Kidney (tissue), 14 donors: ENCODE data around the gene DIPK1A. TPM values are rescaled to one million over a fixed set of nuclear protein-coding genes. Genes with fewer than 3 reads are reported as not detected.

ENCODE experiments used
- DNase-seq, 5 donors: peaks; one replicate each; pipeline ENCODE4 v3.0.0-alpha.2; 2013 to 2020
- FAIRE-seq: peaks from 2 replicates; lab custom pipeline; 2012; peaks lifted over from hg19 to GRCh38; lab: Jason Lieb, UNC
- H3K27ac ChIP-seq, 2 donors: one replicate each; pipeline ENCODE4 v1.7.0; 2013; ENCODE audit warnings: low read depth in 2 of 2, low read length in 2 of 2, inconsistent platforms in 1 of 2
- H3K27me3 ChIP-seq: one replicate; pipeline ENCODE4 v1.7.1; 2013; ENCODE audit warnings: low read length, inconsistent platforms; ENCODE audit not compliant: control insufficient read depth, insufficient read depth
- H3K36me3 ChIP-seq, 3 donors: one replicate each; pipeline versions ENCODE4 v1.7.0 to v1.7.1; 2013; ENCODE audit warnings: low read length in 3 of 3, control low read depth in 1 of 3, inconsistent platforms in 1 of 3; ENCODE audit not compliant: insufficient read depth in 3 of 3, control insufficient read depth in 2 of 3
- H3K4me1 ChIP-seq, 3 donors: one replicate each; pipeline versions ENCODE4 v1.7.0 to v1.7.1; 2013; ENCODE audit warnings: low read length in 3 of 3, inconsistent platforms in 1 of 3, low read depth in 1 of 3; ENCODE audit not compliant: control insufficient read depth in 2 of 3, insufficient read depth in 2 of 3
- H3K4me3 ChIP-seq, 3 donors: one replicate each; pipeline versions ENCODE4 v1.7.0 to v1.8.1; 2013; ENCODE audit warnings: low read length in 3 of 3, control low read depth in 1 of 3, inconsistent platforms in 1 of 3
- H3K9ac ChIP-seq, 3 donors: one replicate each; pipeline versions ENCODE4 v1.7.0 to v1.7.1; 2013; ENCODE audit warnings: low read length in 3 of 3, control low read depth in 1 of 3, inconsistent platforms in 1 of 3
- H3K9me3 ChIP-seq, 3 donors: one replicate each; pipeline versions ENCODE4 v1.7.0 to v1.7.1; 2013; ENCODE audit warnings: low read length in 3 of 3, control low read depth in 1 of 3, inconsistent platforms in 1 of 3; ENCODE audit not compliant: control insufficient read depth in 2 of 3, insufficient read depth in 1 of 3
- intact Hi-C: fragments of 100-400 bp; cut with DNase I; formaldehyde crosslinking; loops from one replicate; pipeline ENCODE4 v1.11.1; 2022
- polyA plus RNA-seq: library from polyadenylated mRNA; stranded (reverse); fragments of 350-450 nt; fragmentation: Illumina TruSeq; extraction: RNeasy Lipid Tissue Mini Kit (QIAGEN cat#74804); gene quantifications from one replicate; pipeline ENCODE4 v1.2.3, GENCODE V29; 2014; ENCODE audit warnings: low read depth, low replicate concordance; ENCODE audit not compliant: insufficient read depth
- total RNA-seq: library from RNA; stranded (reverse); fragmentation: NEBNext Ultra II Directional; extraction: Animal tissue kit (Norgen Biotek cat#: 25700); gene quantifications from one replicate; pipeline ENCODE4 v1.2.1, GENCODE V29; 2021
- TF ChIP-seq, protein P1 (sequence below): IDR thresholded peaks from 3 replicates; pipeline ENCODE4 v1.5.1; 2012; ENCODE audit warnings: mild to moderate bottlenecking, moderate library complexity, borderline replicate concordance; ENCODE audit not compliant: insufficient read depth; ENCODE audit errors: extremely low read depth
- donor health status: control.
- donor health status: control.
- donor health status: control.
- donor health status: control.
- donor health status: control.
- donor health status: DM: yes; HTN: yes; CAD: no.
- donor health status: Normal renal cell carcinoma (clear cell type).

Gene DIPK1A
- total and polyA plus RNA-seq, 2 donors from 2014 or later = 4.0 to 6.1 TPM

DNA sequence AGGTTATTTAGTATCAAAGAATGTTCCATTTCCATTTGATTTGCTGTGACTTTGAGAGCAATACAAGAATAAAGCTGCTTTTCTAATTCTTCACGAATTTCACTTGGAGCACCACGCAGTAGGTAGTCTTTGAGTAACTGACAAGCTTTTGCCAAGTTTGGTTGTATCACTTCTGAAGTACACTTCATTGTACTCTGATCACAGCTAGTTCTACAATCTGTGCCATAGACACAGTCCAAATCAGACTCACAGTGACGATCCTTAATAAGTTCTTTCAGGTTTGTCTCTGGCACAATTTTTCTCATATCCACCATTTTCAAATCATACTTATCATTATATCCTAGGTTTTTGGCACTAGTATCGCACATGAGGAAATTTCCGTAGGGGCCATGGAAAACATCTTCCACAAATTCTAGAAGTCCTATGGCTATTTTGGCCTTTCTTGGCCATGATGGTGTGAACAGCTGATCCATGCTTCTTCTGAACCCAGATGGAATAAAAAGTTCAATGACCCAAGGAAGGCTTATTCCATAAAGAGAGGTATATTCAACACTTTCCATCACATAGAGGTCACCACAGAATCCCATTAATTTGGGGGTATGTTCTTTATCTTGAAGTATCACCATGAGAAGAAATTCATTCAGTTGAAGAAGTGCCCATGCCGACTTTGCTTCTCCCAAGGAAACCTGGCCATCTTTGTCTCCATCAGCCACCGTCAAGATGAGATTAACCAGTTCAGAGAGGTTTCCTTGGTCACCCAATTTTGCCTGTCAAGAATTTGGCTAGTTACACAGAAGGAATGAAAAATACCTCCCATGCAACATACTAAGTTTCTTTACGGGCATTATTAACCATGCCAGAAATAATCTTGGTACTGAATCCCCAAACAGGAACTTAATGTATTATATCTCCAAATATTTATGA, 117.6 kb downstream of the DIPK1A start:
- TF ChIP-seq, protein P1, sequence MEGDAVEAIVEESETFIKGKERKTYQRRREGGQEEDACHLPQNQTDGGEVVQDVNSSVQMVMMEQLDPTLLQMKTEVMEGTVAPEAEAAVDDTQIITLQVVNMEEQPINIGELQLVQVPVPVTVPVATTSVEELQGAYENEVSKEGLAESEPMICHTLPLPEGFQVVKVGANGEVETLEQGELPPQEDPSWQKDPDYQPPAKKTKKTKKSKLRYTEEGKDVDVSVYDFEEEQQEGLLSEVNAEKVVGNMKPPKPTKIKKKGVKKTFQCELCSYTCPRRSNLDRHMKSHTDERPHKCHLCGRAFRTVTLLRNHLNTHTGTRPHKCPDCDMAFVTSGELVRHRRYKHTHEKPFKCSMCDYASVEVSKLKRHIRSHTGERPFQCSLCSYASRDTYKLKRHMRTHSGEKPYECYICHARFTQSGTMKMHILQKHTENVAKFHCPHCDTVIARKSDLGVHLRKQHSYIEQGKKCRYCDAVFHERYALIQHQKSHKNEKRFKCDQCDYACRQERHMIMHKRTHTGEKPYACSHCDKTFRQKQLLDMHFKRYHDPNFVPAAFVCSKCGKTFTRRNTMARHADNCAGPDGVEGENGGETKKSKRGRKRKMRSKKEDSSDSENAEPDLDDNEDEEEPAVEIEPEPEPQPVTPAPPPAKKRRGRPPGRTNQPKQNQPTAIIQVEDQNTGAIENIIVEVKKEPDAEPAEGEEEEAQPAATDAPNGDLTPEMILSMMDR = no peak
- no peak for FAIRE-seq
- intact Hi-C loops = no loop called here

DNA sequence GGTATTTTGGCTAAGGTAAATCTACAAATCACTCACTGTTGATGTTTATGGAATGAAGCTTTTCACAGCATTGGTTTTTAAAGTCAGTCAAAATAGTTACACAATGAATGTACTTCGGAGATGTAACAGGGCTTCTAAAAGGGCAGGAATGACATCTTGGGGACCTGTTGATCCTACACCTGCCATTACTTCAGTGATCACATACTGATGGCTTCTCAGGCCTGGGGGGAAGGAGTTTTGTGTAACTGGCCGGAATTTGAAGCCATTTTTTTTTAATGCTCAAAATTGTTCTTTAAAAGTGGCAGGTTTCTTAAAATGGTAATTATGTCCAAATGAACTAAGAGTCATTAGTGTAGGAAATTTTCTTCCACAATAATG, 118.2 kb downstream of the DIPK1A start:
- no peaks in the 10 kb centered on the region for H3K9me3 ChIP-seq

More for the DNA sequence above, 117.6 kb downstream of the DIPK1A start:
- Histone ChIP-seq H3K36me3 (peaks cover 8 to 26% (median 23%) of the 10 kb centered on the region in 3 donors), H3K27ac (no peak overlapping the region), H3K4me1 (no peaks in the 10 kb centered on the region), H3K27me3 (no peaks in the 10 kb centered on the region), H3K4me3 (no peak overlapping the region), H3K9ac (no peak overlapping the region), H3K9me3 (no peaks in the 10 kb centered on the region)
- DNase-seq = no peak

DNA sequence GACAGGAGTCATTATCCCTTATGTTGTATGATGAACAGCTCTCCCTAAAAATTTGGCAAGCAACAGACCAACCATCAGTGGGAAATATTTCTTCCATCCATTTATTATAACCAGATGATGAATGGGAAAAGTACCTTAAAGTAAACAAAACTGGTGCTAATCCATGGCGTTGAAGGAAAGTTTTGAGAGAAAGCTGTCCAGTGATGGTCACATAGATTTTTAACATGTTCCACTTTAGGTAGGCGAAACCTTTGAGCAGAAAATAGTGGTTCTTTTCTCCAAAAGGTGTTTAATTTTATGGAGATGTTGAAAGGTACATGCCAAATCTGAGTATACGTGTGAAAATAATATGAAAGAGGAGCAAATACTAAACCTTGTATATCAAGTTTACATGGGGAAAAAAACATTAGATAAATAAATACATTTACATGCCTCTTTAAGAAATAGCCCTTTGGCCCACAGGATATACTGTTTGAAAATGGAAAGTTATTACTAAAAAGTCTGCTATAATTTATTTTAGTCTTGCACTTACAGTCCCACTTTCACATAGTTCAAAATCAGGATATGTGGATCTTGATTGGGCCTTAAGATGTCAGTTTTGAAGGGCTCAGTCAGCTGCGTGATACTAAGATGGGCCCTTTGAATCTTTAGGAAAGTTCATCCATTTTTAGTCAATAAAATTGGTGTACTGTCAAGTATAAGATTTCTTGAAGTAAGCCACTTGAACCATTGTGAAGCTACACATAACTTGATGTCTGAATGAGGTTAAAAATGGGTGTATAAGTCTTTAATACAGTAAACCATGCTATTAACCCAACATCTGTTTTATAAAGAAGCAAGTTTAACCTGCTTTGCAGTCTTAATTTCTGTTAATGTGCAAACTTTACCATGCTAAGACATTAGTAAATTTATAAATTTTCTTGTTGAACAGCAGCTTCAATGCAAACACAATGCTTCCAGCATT, 118.9 kb downstream of the DIPK1A start:
- Histone ChIP-seq H3K36me3 (peaks cover 11 to 38% (median 36%) of the 10 kb centered on the region in 3 donors), H3K4me3 (no peak overlapping the region), H3K9ac (no peak overlapping the region), H3K27me3 (no peaks in the 10 kb centered on the region), H3K27ac (no peak overlapping the region), H3K4me1 (no peaks in the 10 kb centered on the region), H3K9me3 (no peaks in the 10 kb centered on the region)
- intact Hi-C loops = no loop called here
- TF ChIP-seq, protein P1 = no peak
- FAIRE-seq (no peak), DNase-seq (no peak)

More for the DNA sequence above, 118.2 kb downstream of the DIPK1A start:
- Histone ChIP-seq H3K4me1 (no peaks in the 10 kb centered on the region), H3K36me3 (peaks cover 11 to 31% (median 29%) of the 10 kb centered on the region in 3 donors), H3K4me3 (no peak overlapping the region), H3K27ac (no peak overlapping the region), H3K9ac (no peak overlapping the region), H3K27me3 (no peaks in the 10 kb centered on the region)
- FAIRE-seq (no peak), DNase-seq (no peak)
- TF ChIP-seq, protein P1 = no peak
- intact Hi-C loops = no loop called here
